Fibroblast of villous mesenchyme (primary cell): ENCODE data around the gene NADK. TPM values are rescaled to one million over a fixed set of nuclear protein-coding genes. Genes with fewer than 3 reads are reported as not detected.
A peak's percentile ranks its signal among the peaks of the same experiment; 100 is the strongest.

Experiments used
- DNase-seq: peaks from one replicate; pipeline ENCODE4 v3.0.0-alpha.2; 2010; ENCODE audit warnings: low read depth
- H3K4me3 ChIP-seq: 2 replicates; pipeline ENCODE4 v1.5.1; 2011; ENCODE audit warnings: low read depth, mild to moderate bottlenecking, low read length
- CTCF ChIP-seq: IDR thresholded peaks from 2 replicates; pipeline ENCODE4 v1.5.1; 2012; ENCODE audit warnings: low read depth, mild to moderate bottlenecking, low read length; ENCODE audit not compliant: insufficient read depth
- total RNA-seq: library from RNA; depleted of rRNA; stranded (reverse); fragments of >200 nt; gene quantifications from 2 replicates; pipeline ENCODE4 v1.2.3, GENCODE V29; 2012

Gene NADK
- total RNA-seq, 1 donor, result 44.0 TPM

DNA sequence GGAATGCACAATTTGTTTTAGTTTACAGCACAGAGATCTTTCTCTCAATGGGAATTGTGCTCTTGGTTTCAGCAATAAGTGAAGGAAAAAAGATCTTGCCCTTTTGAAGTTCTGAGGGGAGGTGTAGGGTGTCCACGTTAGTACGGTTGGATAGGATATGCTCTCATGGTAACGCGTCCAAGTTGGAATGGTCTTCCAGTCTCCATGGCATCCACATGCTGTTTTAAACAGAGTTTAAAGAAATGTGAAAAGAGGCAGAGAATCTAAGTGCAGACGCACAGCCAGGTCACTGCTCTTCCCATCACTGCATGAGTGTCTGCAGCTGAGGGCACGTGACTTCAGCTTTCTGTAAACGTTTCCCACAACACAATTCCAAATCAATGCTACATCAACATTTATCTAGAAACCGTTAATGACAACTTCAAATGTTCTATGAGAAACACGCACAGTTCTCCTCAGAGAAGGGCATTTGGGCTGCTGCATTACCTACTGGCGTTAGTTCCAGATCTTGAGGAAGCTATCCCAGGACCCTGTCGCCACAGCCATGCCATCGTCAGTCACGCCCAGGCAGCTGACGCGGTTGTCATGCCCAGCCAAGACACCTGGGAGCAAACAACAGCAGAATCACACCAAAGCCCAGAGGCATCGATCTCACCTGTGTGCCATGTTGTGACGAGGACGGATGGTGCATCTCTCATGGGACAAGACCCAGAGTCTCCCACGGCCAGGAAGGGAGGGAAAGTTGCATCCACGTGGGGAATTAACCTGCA, 8.8 kb upstream of the NADK start:
- TF ChIP-seq CTCF, result no peak
- no peak overlapping the region for H3K4me3 ChIP-seq
- DNase-seq, result no peak

- DNase-seq, result no peak
- no peak for TF ChIP-seq CTCF
- H3K4me3 ChIP-seq, result no peak overlapping the region
These were observed 7.4 kb upstream of the NADK start for GRCh38 chr1:1785666-1786065.

GRCh38 chr1:1784933-1785332, 6.7 kb upstream of the NADK start:
- no peak for DNase-seq
- H3K4me3 ChIP-seq, result no peak overlapping the region
- no peak for TF ChIP-seq CTCF

DNA sequence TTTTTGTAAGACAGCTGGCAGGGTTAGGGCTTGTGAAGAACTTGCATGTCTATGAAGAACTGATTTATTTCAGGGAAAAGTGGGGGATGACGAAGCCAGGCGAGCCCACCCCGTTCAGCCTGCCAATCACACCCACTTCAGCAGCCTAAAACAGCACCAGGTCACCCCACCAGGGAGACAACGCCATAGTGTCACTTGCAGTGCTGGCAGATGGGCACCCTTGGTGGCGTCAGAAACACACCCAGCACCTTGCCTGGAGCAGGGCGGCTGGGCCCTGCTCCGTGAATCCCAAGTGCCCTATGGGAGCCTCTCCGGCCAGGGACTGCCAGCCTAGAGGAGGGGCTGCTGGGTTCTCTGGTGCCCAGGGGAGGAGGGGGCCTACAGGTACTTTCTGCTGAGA, 5.0 kb upstream of the NADK start:
- TF ChIP-seq CTCF, result no peak
- no peak for DNase-seq
- H3K4me3 ChIP-seq, result no peak overlapping the region

- H3K4me3 ChIP-seq, result peak overlapping the region; percentile 18
- DNase-seq, result peak; percentile 59
- no peak for TF ChIP-seq CTCF
These were observed 4.3 kb upstream of the NADK start for GRCh38 chr1:1782399-1783221.

DNA sequence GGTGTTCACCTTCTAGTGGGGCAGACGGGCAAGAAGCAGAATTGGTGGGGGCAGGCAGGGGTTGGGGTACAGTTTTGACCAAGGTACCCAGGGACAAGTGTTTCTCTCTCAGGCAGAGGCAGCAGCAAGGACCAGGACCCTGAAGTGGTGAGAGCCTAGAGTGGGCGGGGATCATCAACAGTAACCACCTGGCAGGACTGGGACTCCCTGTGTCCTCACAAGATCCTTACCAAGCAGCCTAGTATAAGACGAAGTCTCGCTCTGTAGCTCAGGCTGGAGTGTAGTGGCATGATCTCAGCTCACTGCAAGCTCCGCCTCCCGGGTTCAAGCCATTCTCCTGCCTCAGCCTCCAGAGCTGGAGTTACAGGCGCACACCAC, 3.2 kb upstream of the NADK start:
- peak; percentile 19 for DNase-seq
- H3K4me3 ChIP-seq, result no peak overlapping the region
- TF ChIP-seq CTCF, result no peak
